Muscle of back (tissue), 10 donors: Measurements from ENCODE around the gene CRTC1. TPM values are rescaled to one million over a fixed set of nuclear protein-coding genes. Genes with fewer than 3 reads are reported as not detected.

Source experiments
- polyA plus RNA-seq, 10 donors: library from polyadenylated mRNA; unstranded; fragments of 120-200 nt; gene quantifications; one replicate each; pipeline ENCODE4 v1.2.1, GENCODE V29; 2013; ENCODE audit not compliant: insufficient read length in 10 of 10

Gene CRTC1
- polyA plus RNA-seq, 10 donors: 10.5 to 14.4 (median 11.5) TPM

Other genes with a start within 250 kb of the CRTC1 start
- 100 to 1,000 TPM in 9 of 10 donors, 10 to 100 TPM in 1; 99.2 to 163 (median 127) TPM for gene ISYNA1, start 245.5 kb upstream of the CRTC1 start, polyA plus RNA-seq
- gene ELL, start 161.6 kb upstream of the CRTC1 start, polyA plus RNA-seq: 10 to 100 TPM; 12.2 to 17.7 (median 13.2) TPM
- 100 to 1,000 TPM in 8 of 10 donors, 10 to 100 TPM in 2; 80.2 to 170 (median 117) TPM for gene FKBP8, start 140.1 kb upstream of the CRTC1 start, polyA plus RNA-seq
- gene KXD1, start 125.8 kb upstream of the CRTC1 start, polyA plus RNA-seq: 10 to 100 TPM; 53.0 to 83.0 (median 63.7) TPM
- 1,000 to 10,000 TPM in 9 of 10 donors, 100 to 1,000 TPM in 1; 951 to 1,390 (median 1,097) TPM for gene UBA52, start 111.8 kb upstream of the CRTC1 start, polyA plus RNA-seq
- gene REX1BD, start 94.9 kb upstream of the CRTC1 start, polyA plus RNA-seq: 10 to 100 TPM; 17.4 to 43.2 (median 27.6) TPM
- gene CRLF1, start 76.9 kb upstream of the CRTC1 start, polyA plus RNA-seq: 10 to 100 TPM in 6 of 10 donors, 1 to 10 TPM in 4; 3.2 to 29.6 (median 10.3) TPM
- 10 to 100 TPM in 5 of 10 donors, 1 to 10 TPM in 5; 3.9 to 16.5 (median 10.0) TPM for gene TMEM59L, start 70.8 kb upstream of the CRTC1 start, polyA plus RNA-seq
- gene KLHL26, start 46.7 kb upstream of the CRTC1 start, polyA plus RNA-seq: 1 to 10 TPM; 3.1 to 4.7 (median 3.6) TPM
- gene COMP, start 107.6 kb downstream of the CRTC1 start, polyA plus RNA-seq: 10 to 100 TPM in 6 of 10 donors, 1 to 10 TPM in 2, under 1 TPM in 2; 0.41 to 22.5 (median 10.9) TPM
- 10 to 100 TPM; 27.4 to 43.7 (median 35.2) TPM for gene UPF1, start 148.3 kb downstream of the CRTC1 start, polyA plus RNA-seq
- 10 to 100 TPM; 26.8 to 36.8 (median 32.0) TPM for gene CERS1, start 212.5 kb downstream of the CRTC1 start, polyA plus RNA-seq
- 100 to 1,000 TPM in 1 of 10 donors, 10 to 100 TPM in 9; 60.4 to 102 (median 78.4) TPM for gene COPE, start 235.7 kb downstream of the CRTC1 start, polyA plus RNA-seq
- 10 to 100 TPM; 27.4 to 45.6 (median 35.3) TPM for gene DDX49, start 236.0 kb downstream of the CRTC1 start, polyA plus RNA-seq